ENCODE data around the gene SMARCAD1. TPM values are rescaled to one million over a fixed set of nuclear protein-coding genes. Genes with fewer than 3 reads are reported as not detected.

Gene SMARCAD1
- total RNA-seq, 1 donor from 2014 or later: 27.2 TPM

Other genes with a start within 250 kb of the SMARCAD1 start
- not detected in 2 replicates for gene HPGDS, start 135.0 kb downstream of the SMARCAD1 start, total RNA-seq
- 68.9 and 70.8 TPM in 2 replicates for gene PDLIM5, start 244.1 kb downstream of the SMARCAD1 start, total RNA-seq